ENCODE measurements around the gene HNF4A. TPM values are rescaled to one million over a fixed set of nuclear protein-coding genes. Genes with fewer than 3 reads are reported as not detected.
A peak's percentile ranks its signal among the peaks of the same experiment; 100 is the strongest.
"Not testable (repeated sequence)": the region's sequence is repeated elsewhere in the genome, so short reads cannot be mapped to it uniquely, and the experiment has no call there.

The HNF4A gene
- not detected in 2 replicates for total RNA-seq (2014; rRNA removed; shearing (Covaris generic))

- no peaks in the 10 kb centered on the region for H3K9me3 ChIP-seq (replicated peaks)
- H3K36me3 ChIP-seq, result no peaks in the 10 kb centered on the region
- H3K27me3 ChIP-seq, result peaks cover 27% of the 10 kb centered on the region
- H3K4me1 ChIP-seq, result no peaks in the 10 kb centered on the region
- DNase-seq, result no peak
- H3K4me3 ChIP-seq, result no peak within 1 kb of the TSS
- no peak within 1 kb of the TSS for H3K27ac ChIP-seq
These were observed at the start of gene HNF4A for GRCh38 chr20:44355498-44356352. TSS of gene HNF4A (plus strand) at chr20:44355699. CDS start at chr20:44355805, 106 bp downstream.

- DNase-seq, result no peak
- H3K9me3 ChIP-seq (replicated peaks), result no peaks in the 10 kb centered on the region
- no peaks in the 10 kb centered on the region for H3K36me3 ChIP-seq
- peaks cover 4% of the 10 kb centered on the region; the same call in 1 of the 2 replicates for H3K4me1 ChIP-seq
- H3K27me3 ChIP-seq, result no peaks in the 10 kb centered on the region
- no peak overlapping the region for H3K4me3 ChIP-seq
- H3K27ac ChIP-seq, result no peak overlapping the region
These were observed 48.6 kb upstream of the HNF4A start for GRCh38 chr20:44306927-44307326.

- no peak for DNase-seq
- Histone ChIP-seq H3K9me3 (replicated peaks) (no peaks in the 10 kb centered on the region), H3K4me3 (peak overlapping the region; percentile 77), H3K36me3 (no peaks in the 10 kb centered on the region), H3K27ac (no peak overlapping the region), H3K27me3 (0 out of 2 replicates have a peak, but pooled peaks cover 5% of the 10 kb centered on the region), H3K4me1 (peaks cover 4% of the 10 kb centered on the region; the same call in 1 of the 2 replicates)
These were observed 45.5 kb upstream of the HNF4A start for GRCh38 chr20:44309763-44310663.

- Histone ChIP-seq H3K27me3 (0 out of 2 replicates have a peak, but pooled peaks cover 5% of the 10 kb centered on the region), H3K27ac (no peak within 1 kb of the TSS), H3K9me3 (replicated peaks) (no peaks in the 10 kb centered on the region), H3K4me1 (peaks cover 4% of the 10 kb centered on the region; the same call in 1 of the 2 replicates), H3K4me3 (peak within 1 kb of the TSS; percentile 77), H3K36me3 (no peaks in the 10 kb centered on the region)
- peak; percentile 99 for DNase-seq
These were observed 44.5 kb upstream of the HNF4A start, which contains the start of gene FITM2 for GRCh38 chr20:44310664-44311639. TSS of gene FITM2 (minus strand) at chr20:44311202. CDS start at chr20:44311148, 54 bp downstream.

GRCh38 chr20:44314870-44315269 is 40.6 kb upstream of the HNF4A start:
- Histone ChIP-seq H3K9me3 (replicated peaks) (peaks cover 9% of the 10 kb centered on the region), H3K4me1 (peaks cover 4% of the 10 kb centered on the region; the same call in 1 of the 2 replicates), H3K27me3 (0 out of 2 replicates have a peak, but pooled peaks cover 5% of the 10 kb centered on the region), H3K4me3 (no peak overlapping the region), H3K36me3 (no peaks in the 10 kb centered on the region), H3K27ac (no peak overlapping the region)
- DNase-seq, result no peak

GRCh38 chr20:44319839-44320422 is 35.6 kb upstream of the HNF4A start:
- H3K9me3 ChIP-seq (replicated peaks), result peaks cover 15% of the 10 kb centered on the region
- H3K27me3 ChIP-seq, result no peaks in the 10 kb centered on the region
- no peak overlapping the region for H3K27ac ChIP-seq
- no peak for DNase-seq
- no peaks in the 10 kb centered on the region for H3K36me3 ChIP-seq
- H3K4me3 ChIP-seq, result no peak overlapping the region
- peaks cover 9% of the 10 kb centered on the region for H3K4me1 ChIP-seq

- no peak overlapping the region for H3K4me3 ChIP-seq
- H3K36me3 ChIP-seq, result no peaks in the 10 kb centered on the region
- H3K9me3 ChIP-seq (replicated peaks), result peaks cover 9% of the 10 kb centered on the region
- H3K4me1 ChIP-seq, result peaks cover 28% of the 10 kb centered on the region
- no peaks in the 10 kb centered on the region for H3K27me3 ChIP-seq
- DNase-seq, result peak; percentile 68 to 72
- H3K27ac ChIP-seq, result no peak overlapping the region
These were observed 31.2 kb upstream of the HNF4A start for GRCh38 chr20:44324343-44324742.

GRCh38 chr20:44326391-44327159 is 28.9 kb upstream of the HNF4A start:
- peaks cover 28% of the 10 kb centered on the region for H3K4me1 ChIP-seq
- peaks cover 3% of the 10 kb centered on the region; the same call in 1 of the 2 replicates for H3K27me3 ChIP-seq
- H3K36me3 ChIP-seq, result no peaks in the 10 kb centered on the region
- no peaks in the 10 kb centered on the region for H3K9me3 ChIP-seq (replicated peaks)
- peak overlapping the region; percentile 68 for H3K27ac ChIP-seq
- peak overlapping the region; percentile 45 for H3K4me3 ChIP-seq
- DNase-seq, result peak; percentile 67 to 72

- H3K4me1 ChIP-seq, result peaks cover 28% of the 10 kb centered on the region
- not testable (repeated sequence) for H3K4me3 ChIP-seq; H3K9me3 ChIP-seq (replicated peaks); H3K27ac ChIP-seq; H3K36me3 ChIP-seq; DNase-seq; H3K27me3 ChIP-seq
These were observed 27.8 kb upstream of the HNF4A start for GRCh38 chr20:44327748-44328147.

- peaks cover 28% of the 10 kb centered on the region for H3K4me1 ChIP-seq
- DNase-seq, result no peak
- H3K27me3 ChIP-seq, result peaks cover 10% of the 10 kb centered on the region; the same call in 1 of the 2 replicates
- no peaks in the 10 kb centered on the region for H3K9me3 ChIP-seq (replicated peaks)
- no peaks in the 10 kb centered on the region for H3K36me3 ChIP-seq
- no peak overlapping the region for H3K27ac ChIP-seq
- H3K4me3 ChIP-seq, result no peak overlapping the region
These were observed 27.1 kb upstream of the HNF4A start for GRCh38 chr20:44328428-44328827.

GRCh38 chr20:44331201-44331600 is 24.3 kb upstream of the HNF4A start:
- Histone ChIP-seq H3K36me3 (no peaks in the 10 kb centered on the region), H3K4me1 (peaks cover 17% of the 10 kb centered on the region), H3K9me3 (replicated peaks) (no peaks in the 10 kb centered on the region), H3K27me3 (peaks cover 19% of the 10 kb centered on the region; the same call in 1 of the 2 replicates), H3K4me3 (no peak overlapping the region), H3K27ac (no peak overlapping the region)
- no peak for DNase-seq

- H3K27me3 ChIP-seq, result peaks cover 23% of the 10 kb centered on the region; the same call in 1 of the 2 replicates
- no peak overlapping the region for H3K4me3 ChIP-seq
- H3K27ac ChIP-seq, result no peak overlapping the region
- H3K4me1 ChIP-seq, result no peaks in the 10 kb centered on the region
- no peak for DNase-seq
- no peaks in the 10 kb centered on the region for H3K9me3 ChIP-seq (replicated peaks)
- H3K36me3 ChIP-seq, result no peaks in the 10 kb centered on the region
These were observed 21.2 kb upstream of the HNF4A start for GRCh38 chr20:44334306-44334705.

GRCh38 chr20:44334709-44335108 is 20.8 kb upstream of the HNF4A start:
- Histone ChIP-seq H3K27me3 (peaks cover 23% of the 10 kb centered on the region; the same call in 1 of the 2 replicates), H3K4me3 (no peak overlapping the region)
- DNase-seq, result no peak

More at GRCh38 chr20:44334709-44335108, 20.8 kb upstream of the HNF4A start:
- no peaks in the 10 kb centered on the region for H3K4me1 ChIP-seq
- no peaks in the 10 kb centered on the region for H3K36me3 ChIP-seq
- no peak overlapping the region for H3K27ac ChIP-seq
- no peaks in the 10 kb centered on the region for H3K9me3 ChIP-seq (replicated peaks)
